ENCODE measurements around the gene ZCCHC24.

GRCh38 chr10:79375321-79376077 is 69.9 kb downstream of the ZCCHC24 start:
- TF ChIP-seq CTCF (IDR thresholded peaks at IDR 0.05; ENCODE audit: low read depth, low read length, poor library complexity, severe bottlenecking) = no peak
- TF ChIP-seq EZH2phosphoT487 (IDR thresholded peaks at IDR 0.05; ENCODE audit: borderline replicate concordance, low read length) = no peak

Data from DOHH2 (cell line).